GM12864 (cell line): ENCODE data around the gene APBA1.

Source experiments
- DNase-seq: peaks from one replicate; pipeline ENCODE4 v3.0.0-alpha.2; 2011; ENCODE audit warnings: low read depth
- H3K4me3 ChIP-seq: 2 replicates; pipeline ENCODE4 v1.5.1; 2011; ENCODE audit warnings: mild to moderate bottlenecking, low read depth, low read length, control low read depth
- TF ChIP-seq, protein P1 (sequence below): IDR thresholded peaks from 2 replicates; pipeline ENCODE4 v1.5.1; 2011; ENCODE audit warnings: low read depth, mild to moderate bottlenecking, moderate library complexity, low read length, control low read depth, inconsistent platforms; ENCODE audit errors: missing control alignments

APBA1 gene

DNA sequence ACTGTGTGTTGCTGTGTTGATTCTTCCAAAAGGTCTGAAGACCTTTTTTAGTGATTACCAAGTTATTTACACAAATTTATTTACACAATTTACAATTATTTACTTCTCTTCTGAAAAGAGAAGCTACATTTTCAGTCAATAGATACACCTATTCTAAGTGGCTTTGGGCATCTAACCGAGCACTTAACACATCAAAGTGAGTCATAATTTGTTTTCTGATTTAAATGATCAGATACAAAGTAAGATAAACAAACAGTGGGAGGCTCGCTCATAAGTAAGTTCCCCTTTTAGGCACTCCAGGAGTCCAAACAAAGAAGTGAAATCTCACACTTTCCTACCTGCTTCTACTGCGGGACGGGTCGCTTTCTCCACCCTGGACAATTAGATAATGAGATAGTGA is 90.2 kb downstream of the APBA1 start:
- no peak overlapping the region for H3K4me3 ChIP-seq
- no peak for DNase-seq
- TF ChIP-seq, protein P1, sequence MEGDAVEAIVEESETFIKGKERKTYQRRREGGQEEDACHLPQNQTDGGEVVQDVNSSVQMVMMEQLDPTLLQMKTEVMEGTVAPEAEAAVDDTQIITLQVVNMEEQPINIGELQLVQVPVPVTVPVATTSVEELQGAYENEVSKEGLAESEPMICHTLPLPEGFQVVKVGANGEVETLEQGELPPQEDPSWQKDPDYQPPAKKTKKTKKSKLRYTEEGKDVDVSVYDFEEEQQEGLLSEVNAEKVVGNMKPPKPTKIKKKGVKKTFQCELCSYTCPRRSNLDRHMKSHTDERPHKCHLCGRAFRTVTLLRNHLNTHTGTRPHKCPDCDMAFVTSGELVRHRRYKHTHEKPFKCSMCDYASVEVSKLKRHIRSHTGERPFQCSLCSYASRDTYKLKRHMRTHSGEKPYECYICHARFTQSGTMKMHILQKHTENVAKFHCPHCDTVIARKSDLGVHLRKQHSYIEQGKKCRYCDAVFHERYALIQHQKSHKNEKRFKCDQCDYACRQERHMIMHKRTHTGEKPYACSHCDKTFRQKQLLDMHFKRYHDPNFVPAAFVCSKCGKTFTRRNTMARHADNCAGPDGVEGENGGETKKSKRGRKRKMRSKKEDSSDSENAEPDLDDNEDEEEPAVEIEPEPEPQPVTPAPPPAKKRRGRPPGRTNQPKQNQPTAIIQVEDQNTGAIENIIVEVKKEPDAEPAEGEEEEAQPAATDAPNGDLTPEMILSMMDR, result no peak

DNA sequence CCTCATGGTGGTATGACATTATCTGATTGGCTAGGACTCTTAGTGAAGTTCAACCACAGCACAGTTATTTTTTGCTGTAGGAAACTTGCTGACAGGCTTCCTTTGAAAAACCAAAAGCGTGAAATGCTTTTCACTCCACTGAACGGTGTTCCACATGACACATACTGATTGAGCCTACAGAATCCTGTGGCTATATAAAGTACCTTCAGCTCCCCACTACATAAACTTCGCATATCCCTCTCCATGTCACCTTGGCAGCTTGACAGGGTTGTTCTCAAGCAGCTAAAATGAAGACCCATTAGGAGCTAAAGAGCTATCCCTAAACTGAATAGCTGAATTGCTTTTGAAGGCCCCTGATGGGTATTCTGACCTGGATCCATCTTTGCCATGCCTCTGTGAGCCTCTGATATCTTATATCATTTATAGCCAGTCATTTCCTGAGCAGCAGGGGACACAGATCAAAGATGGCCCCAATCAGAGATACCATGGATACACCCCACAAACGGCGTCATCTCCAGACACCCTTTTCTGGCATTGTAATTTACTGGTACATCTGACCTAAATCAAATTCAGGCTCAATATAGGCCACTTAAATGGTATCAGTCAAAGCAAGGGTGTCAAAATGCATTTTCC is 91.5 kb downstream of the APBA1 start:
- TF ChIP-seq, protein P1, result no peak
- H3K4me3 ChIP-seq, result no peak overlapping the region
- no peak for DNase-seq

DNA sequence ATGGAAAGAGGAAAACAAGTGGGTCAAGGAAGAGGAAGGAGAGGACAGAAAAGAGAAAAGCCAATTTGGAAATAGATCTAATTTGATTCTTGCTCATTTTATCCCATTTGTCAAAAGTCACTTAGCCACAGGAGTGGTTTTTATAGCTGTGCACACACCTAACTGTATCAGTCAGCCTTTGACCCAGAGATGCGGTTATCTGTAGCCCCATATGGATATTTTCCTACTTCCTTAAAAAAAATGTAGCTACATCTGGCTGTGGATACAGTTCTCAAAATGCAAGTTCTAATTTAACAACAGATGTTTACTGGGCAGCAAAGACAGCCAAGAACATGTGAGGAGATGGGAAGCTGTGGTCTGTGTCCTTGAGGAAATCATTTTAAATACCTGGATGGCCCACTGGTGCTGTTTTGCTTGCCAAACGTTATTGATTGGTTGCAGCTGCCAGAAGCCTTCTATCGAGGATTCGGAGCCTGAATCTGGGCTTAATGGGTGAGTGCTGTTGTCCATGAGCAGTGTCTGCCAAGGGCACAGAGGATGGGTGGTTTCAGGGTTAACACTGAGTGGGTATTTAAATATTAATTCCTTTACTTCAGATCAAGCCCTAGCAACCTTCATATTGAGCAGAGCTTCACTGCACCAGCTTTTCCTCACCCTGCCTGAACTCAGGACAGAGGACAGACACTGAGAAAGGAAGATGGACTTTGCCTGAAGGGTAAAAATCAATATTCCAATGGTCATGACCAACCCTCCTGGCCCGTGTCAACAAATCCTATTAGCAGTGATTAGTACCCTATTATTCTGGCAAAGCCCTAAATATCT is 92.2 kb downstream of the APBA1 start:
- no peak overlapping the region for H3K4me3 ChIP-seq
- TF ChIP-seq, protein P1, result no peak
- DNase-seq, result no peak

DNA sequence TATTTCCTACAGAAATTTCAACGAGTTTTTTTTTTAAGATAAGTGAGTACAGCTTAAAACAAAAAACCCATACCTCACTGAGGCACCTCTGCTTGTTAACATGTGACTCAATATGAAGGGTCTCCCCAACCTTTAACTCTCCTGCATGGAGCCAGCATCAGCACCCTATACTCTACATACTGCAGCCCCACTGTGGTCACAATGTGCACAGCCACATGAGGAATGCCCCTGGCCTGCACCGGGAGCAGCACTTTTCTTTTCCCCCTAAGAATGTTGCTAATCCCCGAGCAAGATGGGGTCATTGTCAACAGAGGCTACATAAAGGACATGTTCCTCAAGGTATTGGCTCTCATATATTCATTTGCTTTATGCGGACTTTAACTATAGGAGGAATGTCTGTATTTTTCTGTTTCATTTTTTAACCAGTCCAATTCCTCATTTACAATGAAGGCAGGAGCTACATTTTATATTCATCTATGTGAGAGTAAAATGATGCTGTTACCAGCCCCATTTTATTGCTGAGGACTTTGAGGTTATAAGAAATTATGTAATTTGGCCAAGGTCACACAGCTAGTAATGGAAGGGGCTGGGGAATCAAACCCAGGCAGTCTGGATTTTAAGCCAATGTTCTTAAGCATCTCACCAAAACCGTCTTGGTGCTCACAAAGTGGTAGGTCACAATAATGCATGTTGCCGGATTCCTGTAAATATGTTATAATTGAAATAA is 93.0 kb downstream of the APBA1 start:
- TF ChIP-seq, protein P1, result no peak
- DNase-seq, result no peak
- no peak overlapping the region for H3K4me3 ChIP-seq

DNA sequence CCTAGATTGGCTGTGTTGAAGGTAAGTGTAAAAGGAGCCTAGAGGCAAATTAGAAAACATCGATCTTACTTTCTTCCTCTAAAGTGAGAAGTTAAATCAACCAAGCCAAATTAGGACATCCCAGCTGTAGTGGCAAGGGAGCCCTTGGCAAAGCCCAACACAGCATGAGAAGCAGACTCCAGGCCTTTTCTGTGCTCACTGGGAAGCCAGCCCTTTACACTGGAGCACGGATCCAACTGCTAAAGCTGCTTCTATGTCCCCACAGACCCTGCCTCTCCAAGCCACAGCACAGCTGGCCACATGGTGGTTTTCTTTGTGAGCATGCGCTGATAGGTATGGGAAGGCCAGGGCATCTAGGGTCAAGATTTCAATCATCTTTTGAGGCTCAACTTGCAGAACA is 94.1 kb downstream of the APBA1 start:
- TF ChIP-seq, protein P1, result no peak
- no peak overlapping the region for H3K4me3 ChIP-seq
- DNase-seq, result no peak

DNA sequence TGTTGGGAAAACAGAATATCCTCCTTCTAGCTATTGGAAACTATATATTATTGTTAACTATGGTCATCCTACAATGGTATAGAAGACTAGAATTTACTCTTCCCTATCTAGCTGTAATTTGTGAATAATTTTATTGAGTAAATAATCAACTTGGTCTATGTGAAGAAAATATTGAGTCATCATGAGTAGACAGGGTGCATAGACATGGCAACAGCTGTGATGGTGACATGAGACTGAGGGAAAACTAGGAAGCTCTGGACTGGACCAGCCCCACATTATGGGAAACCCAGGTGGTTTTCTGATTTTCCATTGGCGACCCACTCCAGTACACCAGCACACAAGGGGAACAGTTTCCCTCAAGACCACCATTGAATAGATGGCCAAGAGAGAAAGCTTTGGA is 95.0 kb downstream of the APBA1 start:
- TF ChIP-seq, protein P1, result no peak
- H3K4me3 ChIP-seq, result no peak overlapping the region
- no peak for DNase-seq
